Measurements from ENCODE around the gene NAV2.

The NAV2 gene

GRCh38 chr11:19970944-19971343 lies 258.3 kb downstream of the NAV2 start:
- Mint-ChIP-seq H3K4me3 (no peak overlapping the region), H3K4me1 (peaks cover 32% of the 10 kb centered on the region), H3K36me3 (ENCODE audit: low read depth) (no peaks in the 10 kb centered on the region), H3K9me3 (no peaks in the 10 kb centered on the region), H3K27me3 (ENCODE audit: low read depth, poor library complexity) (peaks cover 5% of the 10 kb centered on the region), H3K27ac (no peak overlapping the region)
- DNase-seq: no peak
- TF ChIP-seq CTCF (IDR thresholded peaks at IDR 0.05): no peak

GRCh38 chr11:19972091-19972490 lies 259.5 kb downstream of the NAV2 start:
- TF ChIP-seq CTCF (IDR thresholded peaks at IDR 0.05): no peak
- no peak overlapping the region for H3K27ac Mint-ChIP-seq
- H3K9me3 Mint-ChIP-seq: no peaks in the 10 kb centered on the region
- H3K27me3 Mint-ChIP-seq (ENCODE audit: low read depth, poor library complexity): peaks cover 11% of the 10 kb centered on the region
- DNase-seq: no peak
- H3K4me3 Mint-ChIP-seq: no peak overlapping the region
- no peaks in the 10 kb centered on the region for H3K36me3 Mint-ChIP-seq (ENCODE audit: low read depth)
- peaks cover 34% of the 10 kb centered on the region for H3K4me1 Mint-ChIP-seq

GRCh38 chr11:19972651-19973050 lies 260.0 kb downstream of the NAV2 start:
- Mint-ChIP-seq H3K9me3 (no peaks in the 10 kb centered on the region), H3K27ac (no peak overlapping the region), H3K36me3 (ENCODE audit: low read depth) (no peaks in the 10 kb centered on the region), H3K4me3 (no peak overlapping the region), H3K27me3 (ENCODE audit: low read depth, poor library complexity) (peaks cover 11% of the 10 kb centered on the region), H3K4me1 (peaks cover 39% of the 10 kb centered on the region)
- TF ChIP-seq CTCF (IDR thresholded peaks at IDR 0.05): no peak
- no peak for DNase-seq

- H3K36me3 Mint-ChIP-seq (ENCODE audit: low read depth): no peaks in the 10 kb centered on the region
- H3K27ac Mint-ChIP-seq: no peak overlapping the region
- no peak for DNase-seq
- TF ChIP-seq CTCF (IDR thresholded peaks at IDR 0.05): no peak
- H3K9me3 Mint-ChIP-seq: no peaks in the 10 kb centered on the region
- peaks cover 40% of the 10 kb centered on the region for H3K4me1 Mint-ChIP-seq
- H3K4me3 Mint-ChIP-seq: no peak overlapping the region
- peaks cover 11% of the 10 kb centered on the region for H3K27me3 Mint-ChIP-seq (ENCODE audit: low read depth, poor library complexity)
Measured at GRCh38 chr11:19973136-19973635, 260.5 kb downstream of the NAV2 start.

GRCh38 chr11:19974886-19975285 lies 262.2 kb downstream of the NAV2 start:
- no peak for TF ChIP-seq CTCF (IDR thresholded peaks at IDR 0.05)
- no peaks in the 10 kb centered on the region for H3K9me3 Mint-ChIP-seq
- H3K4me3 Mint-ChIP-seq: no peak overlapping the region
- H3K36me3 Mint-ChIP-seq (ENCODE audit: low read depth): no peaks in the 10 kb centered on the region
- peaks cover 57% of the 10 kb centered on the region for H3K4me1 Mint-ChIP-seq
- no peak for DNase-seq
- H3K27me3 Mint-ChIP-seq (ENCODE audit: low read depth, poor library complexity): peaks cover 11% of the 10 kb centered on the region
- H3K27ac Mint-ChIP-seq: no peak overlapping the region

GRCh38 chr11:19975414-19975990 lies 262.9 kb downstream of the NAV2 start:
- no peaks in the 10 kb centered on the region for H3K9me3 Mint-ChIP-seq
- no peak for DNase-seq
- no peak overlapping the region for H3K27ac Mint-ChIP-seq
- peaks cover 59% of the 10 kb centered on the region for H3K4me1 Mint-ChIP-seq
- peaks cover 11% of the 10 kb centered on the region for H3K27me3 Mint-ChIP-seq (ENCODE audit: low read depth, poor library complexity)
- TF ChIP-seq CTCF (IDR thresholded peaks at IDR 0.05): no peak
- no peak overlapping the region for H3K4me3 Mint-ChIP-seq
- H3K36me3 Mint-ChIP-seq (ENCODE audit: low read depth): no peaks in the 10 kb centered on the region
